ENCODE results near the gene HPSE.

The HPSE gene

GRCh38 chr4:83317671-83318070 lies 17.0 kb downstream of the HPSE start:
- H3K27ac ChIP-seq: no peak overlapping the region
- TF ChIP-seq, protein P1, sequence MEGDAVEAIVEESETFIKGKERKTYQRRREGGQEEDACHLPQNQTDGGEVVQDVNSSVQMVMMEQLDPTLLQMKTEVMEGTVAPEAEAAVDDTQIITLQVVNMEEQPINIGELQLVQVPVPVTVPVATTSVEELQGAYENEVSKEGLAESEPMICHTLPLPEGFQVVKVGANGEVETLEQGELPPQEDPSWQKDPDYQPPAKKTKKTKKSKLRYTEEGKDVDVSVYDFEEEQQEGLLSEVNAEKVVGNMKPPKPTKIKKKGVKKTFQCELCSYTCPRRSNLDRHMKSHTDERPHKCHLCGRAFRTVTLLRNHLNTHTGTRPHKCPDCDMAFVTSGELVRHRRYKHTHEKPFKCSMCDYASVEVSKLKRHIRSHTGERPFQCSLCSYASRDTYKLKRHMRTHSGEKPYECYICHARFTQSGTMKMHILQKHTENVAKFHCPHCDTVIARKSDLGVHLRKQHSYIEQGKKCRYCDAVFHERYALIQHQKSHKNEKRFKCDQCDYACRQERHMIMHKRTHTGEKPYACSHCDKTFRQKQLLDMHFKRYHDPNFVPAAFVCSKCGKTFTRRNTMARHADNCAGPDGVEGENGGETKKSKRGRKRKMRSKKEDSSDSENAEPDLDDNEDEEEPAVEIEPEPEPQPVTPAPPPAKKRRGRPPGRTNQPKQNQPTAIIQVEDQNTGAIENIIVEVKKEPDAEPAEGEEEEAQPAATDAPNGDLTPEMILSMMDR (IDR thresholded peaks at IDR 0.05): no peak

DNA sequence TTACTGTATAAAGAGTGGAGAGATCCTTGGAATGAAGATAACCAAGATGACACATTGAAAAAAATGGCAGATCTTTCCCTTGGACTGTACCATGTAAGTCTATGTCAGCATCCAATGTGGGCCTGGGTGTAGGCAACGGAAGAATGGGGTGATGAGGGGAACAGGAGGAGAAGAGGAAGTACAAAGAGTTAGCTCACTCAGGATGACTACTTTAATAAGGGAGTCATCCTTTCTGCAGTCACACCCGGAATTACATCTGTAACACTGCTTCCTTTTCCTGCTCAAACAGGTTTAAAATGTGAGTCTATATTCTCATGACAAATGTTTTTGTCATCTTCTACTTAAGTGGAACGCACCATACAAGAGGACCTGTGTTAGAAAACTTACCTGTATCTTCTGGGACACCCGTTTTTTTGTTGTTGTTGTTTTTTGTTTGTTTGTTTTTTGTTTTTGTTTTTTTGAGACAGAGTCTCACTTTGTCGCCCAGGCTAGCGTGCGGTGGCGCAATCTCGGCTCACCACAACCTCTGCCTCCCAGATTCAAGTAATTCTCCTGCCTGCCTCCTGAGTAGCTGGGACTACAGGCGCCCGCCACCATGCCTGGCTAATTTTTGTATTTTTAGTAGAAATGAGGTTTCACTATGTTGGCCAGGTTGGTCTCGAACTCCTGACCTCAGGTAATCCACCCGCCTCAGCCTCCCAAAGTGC lies 18.0 kb downstream of the HPSE start:
- no peak overlapping the region for H3K27ac ChIP-seq
- TF ChIP-seq ZFX (IDR thresholded peaks at IDR 0.05; ENCODE audit: borderline replicate concordance): no peak
- TF ChIP-seq, protein P1 (IDR thresholded peaks at IDR 0.05): no peak

DNA sequence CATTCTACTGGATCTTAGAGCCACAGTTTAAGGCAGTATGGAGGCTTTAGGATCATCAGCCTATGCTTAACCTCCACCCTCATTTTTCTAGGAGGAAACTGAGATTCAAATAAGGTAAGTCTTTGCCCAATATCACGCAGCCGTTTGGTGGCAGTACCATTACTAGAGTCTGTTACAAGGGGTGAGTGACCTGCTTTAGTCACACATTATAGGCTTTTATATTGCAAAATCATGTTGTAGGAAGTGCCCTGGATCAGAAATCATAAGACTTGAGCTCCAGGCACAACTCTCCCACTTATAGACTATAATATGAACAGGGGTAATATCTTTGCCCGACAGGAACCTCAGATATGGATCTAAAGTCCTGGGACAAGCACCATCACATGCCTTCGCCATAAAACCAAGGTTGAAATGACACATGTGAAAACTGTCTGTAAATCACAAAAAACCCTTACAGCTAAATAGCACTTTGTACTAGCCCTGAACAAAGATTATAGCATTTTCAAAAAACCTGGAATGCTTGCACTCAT lies 19.2 kb downstream of the HPSE start:
- TF ChIP-seq, protein P1 (IDR thresholded peaks at IDR 0.05): no peak
- no peak for TF ChIP-seq ZFX (IDR thresholded peaks at IDR 0.05; ENCODE audit: borderline replicate concordance)
- H3K27ac ChIP-seq: no peak overlapping the region

DNA sequence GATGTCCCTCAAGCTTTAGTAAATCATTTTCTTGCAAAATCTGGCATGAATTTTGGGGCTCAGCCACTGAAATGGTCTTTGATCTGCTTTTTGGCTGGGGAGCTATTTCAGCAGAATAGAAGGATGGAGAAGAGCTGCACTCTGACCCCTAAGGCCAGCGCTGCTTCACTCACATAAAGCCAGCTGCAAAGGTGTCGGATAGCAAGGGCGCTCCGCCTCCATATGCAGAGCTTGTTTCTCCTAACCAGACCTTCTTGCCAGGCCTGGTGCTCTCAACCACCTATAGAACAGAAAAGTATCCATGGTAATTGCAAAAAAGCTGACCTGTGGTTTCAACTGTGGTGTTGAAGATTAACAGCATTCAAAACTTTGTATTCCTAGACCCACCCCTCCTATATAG lies 26.0 kb downstream of the HPSE start:
- TF ChIP-seq, protein P1 (IDR thresholded peaks at IDR 0.05): no peak
- TF ChIP-seq ZFX (IDR thresholded peaks at IDR 0.05; ENCODE audit: borderline replicate concordance): no peak

DNA sequence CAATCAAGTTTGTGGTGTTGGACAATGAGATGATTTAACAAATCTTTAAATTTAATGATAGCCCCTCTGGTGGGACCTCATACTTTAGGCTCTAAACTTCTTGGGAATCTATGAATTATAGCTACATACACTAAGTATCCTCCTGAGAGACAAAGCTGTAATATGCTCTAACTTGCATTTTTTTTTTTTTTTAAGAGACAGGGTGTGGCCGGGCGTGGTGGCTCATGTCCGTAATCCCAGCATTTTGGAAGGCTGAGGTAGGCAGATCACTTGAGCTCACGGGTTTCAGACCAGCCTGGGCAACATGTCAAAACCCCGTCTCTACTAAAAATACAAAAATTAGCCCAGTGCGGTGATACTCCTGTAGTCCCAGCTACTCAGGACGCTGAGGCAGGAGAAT lies 26.7 kb downstream of the HPSE start:
- no peak for TF ChIP-seq ZFX (IDR thresholded peaks at IDR 0.05; ENCODE audit: borderline replicate concordance)
- TF ChIP-seq, protein P1 (IDR thresholded peaks at IDR 0.05): no peak
- H3K27ac ChIP-seq: no peak overlapping the region

More for the DNA sequence above, 26.0 kb downstream of the HPSE start:
- no peak overlapping the region for H3K27ac ChIP-seq

GRCh38 chr4:83305187-83305586 lies 29.5 kb downstream of the HPSE start:
- no peak overlapping the region for H3K27ac ChIP-seq
- TF ChIP-seq, protein P1 (IDR thresholded peaks at IDR 0.05): no peak
- no peak for TF ChIP-seq ZFX (IDR thresholded peaks at IDR 0.05; ENCODE audit: borderline replicate concordance)

DNA sequence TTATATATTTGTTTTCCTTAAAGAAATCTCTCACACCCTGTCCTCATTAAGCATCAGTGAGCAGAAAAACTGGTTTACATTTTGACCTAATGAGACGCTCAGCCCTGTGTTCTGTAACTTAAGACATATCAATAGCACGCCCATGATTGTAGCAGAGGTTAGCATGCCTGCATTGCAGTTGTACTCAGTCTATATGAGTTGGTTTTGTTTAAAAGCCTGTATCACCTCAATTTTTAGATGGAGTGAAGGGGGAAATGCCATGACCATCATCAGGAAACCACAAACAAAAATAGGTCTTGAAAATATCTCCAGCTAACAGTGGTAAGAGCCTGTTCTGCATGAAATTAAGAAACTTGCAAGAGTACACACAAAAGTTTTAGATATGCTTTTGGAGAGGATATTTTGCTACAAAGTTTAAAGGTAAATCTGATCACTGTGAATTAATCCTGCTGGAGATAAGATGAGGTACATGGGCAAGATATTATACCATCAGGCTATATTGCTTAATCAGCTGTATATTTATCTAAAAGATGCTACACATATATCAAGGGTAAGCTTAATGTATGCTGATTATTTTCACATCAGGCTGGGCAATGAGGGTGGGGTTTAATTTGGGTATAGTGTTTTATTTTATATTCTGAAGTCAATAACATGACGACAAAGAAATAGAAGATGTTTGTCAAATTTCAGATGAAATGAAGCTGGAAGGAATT lies 36.9 kb downstream of the HPSE start:
- no peak overlapping the region for H3K27ac ChIP-seq
- TF ChIP-seq, protein P1 (IDR thresholded peaks at IDR 0.05): no peak
- no peak for TF ChIP-seq ZFX (IDR thresholded peaks at IDR 0.05; ENCODE audit: borderline replicate concordance)

Data from 22Rv1 (cell line).